ENCODE data around the gene DAPK1.

Gene DAPK1

DNA sequence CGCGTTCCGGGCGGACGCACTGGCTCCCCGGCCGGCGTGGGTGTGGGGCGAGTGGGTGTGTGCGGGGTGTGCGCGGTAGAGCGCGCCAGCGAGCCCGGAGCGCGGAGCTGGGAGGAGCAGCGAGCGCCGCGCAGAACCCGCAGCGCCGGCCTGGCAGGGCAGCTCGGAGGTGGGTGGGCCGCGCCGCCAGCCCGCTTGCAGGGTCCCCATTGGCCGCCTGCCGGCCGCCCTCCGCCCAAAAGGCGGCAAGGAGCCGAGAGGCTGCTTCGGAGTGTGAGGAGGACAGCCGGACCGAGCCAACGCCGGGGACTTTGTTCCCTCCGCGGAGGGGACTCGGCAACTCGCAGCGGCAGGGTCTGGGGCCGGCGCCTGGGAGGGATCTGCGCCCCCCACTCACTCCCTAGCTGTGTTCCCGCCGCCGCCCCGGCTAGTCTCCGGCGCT, at the start of gene DAPK1:
Gene DAPK1, plus strand, starts transcription at position 264 of the 442 bp plus-strand sequence. CDS start 1,211 bp downstream, outside the sequence.
- no peak within 1 kb of the TSS for H3K27ac ChIP-seq
- TF ChIP-seq ZFX (IDR thresholded peaks at IDR 0.05; ENCODE audit: borderline replicate concordance): no peak
- TF ChIP-seq, protein P1, sequence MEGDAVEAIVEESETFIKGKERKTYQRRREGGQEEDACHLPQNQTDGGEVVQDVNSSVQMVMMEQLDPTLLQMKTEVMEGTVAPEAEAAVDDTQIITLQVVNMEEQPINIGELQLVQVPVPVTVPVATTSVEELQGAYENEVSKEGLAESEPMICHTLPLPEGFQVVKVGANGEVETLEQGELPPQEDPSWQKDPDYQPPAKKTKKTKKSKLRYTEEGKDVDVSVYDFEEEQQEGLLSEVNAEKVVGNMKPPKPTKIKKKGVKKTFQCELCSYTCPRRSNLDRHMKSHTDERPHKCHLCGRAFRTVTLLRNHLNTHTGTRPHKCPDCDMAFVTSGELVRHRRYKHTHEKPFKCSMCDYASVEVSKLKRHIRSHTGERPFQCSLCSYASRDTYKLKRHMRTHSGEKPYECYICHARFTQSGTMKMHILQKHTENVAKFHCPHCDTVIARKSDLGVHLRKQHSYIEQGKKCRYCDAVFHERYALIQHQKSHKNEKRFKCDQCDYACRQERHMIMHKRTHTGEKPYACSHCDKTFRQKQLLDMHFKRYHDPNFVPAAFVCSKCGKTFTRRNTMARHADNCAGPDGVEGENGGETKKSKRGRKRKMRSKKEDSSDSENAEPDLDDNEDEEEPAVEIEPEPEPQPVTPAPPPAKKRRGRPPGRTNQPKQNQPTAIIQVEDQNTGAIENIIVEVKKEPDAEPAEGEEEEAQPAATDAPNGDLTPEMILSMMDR (IDR thresholded peaks at IDR 0.05): peak; percentile 28; the same call in 1 of the 2 replicates

DNA sequence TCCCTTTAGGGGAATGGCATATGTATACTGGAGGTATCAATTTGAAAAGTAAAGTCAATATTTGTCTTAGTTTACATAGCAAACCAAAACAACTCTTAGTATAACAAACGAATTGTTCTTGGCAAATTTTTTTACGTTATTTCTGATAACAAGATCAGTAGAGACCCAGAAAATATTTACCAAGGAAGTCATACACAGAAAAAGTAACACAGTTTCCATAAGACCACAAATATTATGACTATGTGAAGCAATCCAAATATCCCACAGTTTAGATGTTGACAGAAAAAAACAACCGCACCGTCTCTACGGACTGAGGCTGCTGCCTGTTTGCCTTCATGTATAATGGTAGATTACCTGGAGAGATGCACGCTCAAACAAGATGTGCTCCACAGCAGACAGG, 46.5 kb upstream of the DAPK1 start:
- H3K27ac ChIP-seq: peak overlapping the region; percentile 14; the same call in 1 of the 2 replicates
- TF ChIP-seq, protein P1 (IDR thresholded peaks at IDR 0.05): no peak
- no peak for TF ChIP-seq ZFX (IDR thresholded peaks at IDR 0.05; ENCODE audit: borderline replicate concordance)

DNA sequence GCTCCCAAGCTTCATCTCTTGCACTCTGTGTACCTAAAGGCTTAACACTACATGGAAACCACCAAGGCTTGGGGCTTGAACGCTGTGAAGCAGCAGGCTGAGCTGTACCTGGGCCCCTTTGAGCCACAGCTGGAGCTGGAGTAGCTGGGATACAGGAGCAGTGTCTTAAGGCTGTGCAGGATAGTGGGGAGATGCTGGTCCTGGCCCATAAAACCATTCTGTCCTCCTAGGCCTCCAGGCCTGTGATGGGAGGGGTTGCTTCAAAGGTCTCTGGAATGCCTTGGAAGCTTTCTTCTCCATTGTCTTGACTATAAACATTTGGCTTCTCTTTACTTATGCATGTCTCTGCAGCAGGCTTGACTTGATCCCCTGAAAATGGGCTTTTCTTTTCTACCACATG, 42.3 kb upstream of the DAPK1 start:
- TF ChIP-seq ZFX (IDR thresholded peaks at IDR 0.05; ENCODE audit: borderline replicate concordance): no peak
- TF ChIP-seq, protein P1 (IDR thresholded peaks at IDR 0.05): no peak
- no peak overlapping the region for H3K27ac ChIP-seq

DNA sequence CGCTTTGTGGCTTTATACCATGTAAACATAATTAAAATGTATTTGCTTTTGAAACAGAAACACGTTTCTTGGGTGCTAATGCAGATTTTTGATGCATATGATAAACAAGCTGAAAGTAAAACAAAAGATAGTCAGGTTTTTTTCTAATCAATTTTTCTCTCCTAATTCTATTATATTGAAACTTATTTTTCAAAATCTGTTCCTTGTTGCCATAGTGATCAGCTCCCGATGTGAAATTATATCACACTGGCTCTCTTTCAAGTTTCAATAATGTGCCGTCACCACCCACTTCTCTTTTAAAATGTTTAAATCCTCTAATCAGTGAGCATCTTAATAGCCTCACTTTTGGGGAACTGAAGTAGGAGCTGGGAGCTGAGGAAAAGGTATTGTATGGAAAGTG, 36.4 kb upstream of the DAPK1 start:
- H3K27ac ChIP-seq: no peak overlapping the region
- TF ChIP-seq, protein P1 (IDR thresholded peaks at IDR 0.05): no peak
- no peak for TF ChIP-seq ZFX (IDR thresholded peaks at IDR 0.05; ENCODE audit: borderline replicate concordance)

DNA sequence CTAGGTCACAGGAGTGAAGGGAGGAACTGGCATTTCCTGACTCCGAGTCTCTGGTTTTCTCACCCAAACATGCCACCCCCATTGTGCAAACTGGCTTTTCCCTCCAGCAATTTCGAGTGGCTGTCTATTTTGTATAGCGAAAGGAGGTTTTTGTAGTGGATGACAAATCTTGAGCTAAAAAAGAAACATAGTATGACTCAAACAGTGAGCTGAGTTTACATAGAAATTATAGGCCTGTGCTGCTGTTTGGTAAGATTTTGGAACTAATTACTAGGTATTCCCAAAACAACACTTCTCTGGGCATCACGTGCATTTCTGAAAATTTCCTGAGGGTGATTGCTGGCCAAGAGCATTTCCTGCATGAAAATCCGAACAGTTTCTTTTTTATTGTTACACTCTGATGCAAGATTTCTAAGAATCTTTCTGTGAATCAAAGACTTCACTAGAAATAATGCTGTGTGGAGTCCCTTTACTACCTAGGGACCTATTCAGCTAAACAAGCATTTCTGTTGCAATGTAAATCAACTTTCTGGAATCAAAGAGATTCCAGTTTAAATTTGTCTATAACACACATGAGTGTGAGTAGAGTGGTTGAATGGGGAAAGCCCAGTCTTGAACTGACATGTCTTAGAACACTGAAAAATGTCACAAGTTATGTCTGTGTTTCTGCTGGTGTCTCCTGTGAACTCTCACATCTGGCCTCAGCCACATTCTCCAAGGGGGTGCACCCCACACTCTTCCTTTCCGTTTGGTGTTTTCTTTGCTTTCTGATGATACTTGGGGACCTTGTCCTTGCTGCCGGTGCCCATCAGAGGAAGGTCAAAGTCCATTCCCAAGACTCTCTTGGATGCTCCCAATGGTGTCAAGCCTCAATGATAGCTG, 33.3 kb upstream of the DAPK1 start:
- TF ChIP-seq ZFX (IDR thresholded peaks at IDR 0.05; ENCODE audit: borderline replicate concordance): no peak
- TF ChIP-seq, protein P1 (IDR thresholded peaks at IDR 0.05): no peak
- no peak overlapping the region for H3K27ac ChIP-seq

DNA sequence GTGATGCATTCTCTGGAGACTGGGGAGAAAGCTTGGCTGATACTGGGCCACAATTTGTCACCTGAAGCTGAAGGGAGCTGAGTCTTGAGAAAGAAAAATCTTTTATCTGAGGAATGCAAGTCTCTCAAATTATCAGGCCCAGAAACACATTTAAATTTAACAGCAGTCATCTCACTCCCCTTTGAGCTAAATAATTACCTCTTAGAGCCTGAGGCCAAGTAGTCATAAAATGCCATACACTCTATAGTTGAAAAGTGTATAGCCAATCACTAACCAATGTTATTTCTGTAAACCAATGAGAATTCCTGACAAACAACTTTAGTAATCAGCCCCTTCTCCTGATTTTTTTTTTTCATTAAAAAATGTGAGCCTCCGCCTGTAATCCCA, 32.7 kb upstream of the DAPK1 start:
- no peak overlapping the region for H3K27ac ChIP-seq
- TF ChIP-seq, protein P1 (IDR thresholded peaks at IDR 0.05): no peak
- no peak for TF ChIP-seq ZFX (IDR thresholded peaks at IDR 0.05; ENCODE audit: borderline replicate concordance)

DNA sequence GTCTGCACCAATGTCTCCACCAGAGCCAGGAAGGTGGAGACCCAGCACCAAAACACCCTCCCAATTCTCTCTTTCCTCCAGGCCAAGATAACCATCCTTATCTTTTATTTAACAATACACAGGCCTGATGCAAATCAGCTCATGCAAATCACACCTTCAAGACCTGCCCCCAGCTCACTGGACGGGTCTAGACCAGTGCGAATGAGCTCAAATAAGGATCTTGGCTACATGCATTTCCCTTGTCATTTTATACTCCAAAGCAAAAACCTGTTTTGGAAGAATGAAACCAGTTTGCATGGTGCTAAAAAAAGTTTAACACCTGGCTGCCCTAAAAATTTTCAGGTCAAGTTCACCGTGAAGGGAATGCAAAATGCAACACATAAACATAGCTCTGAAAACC, 31.9 kb upstream of the DAPK1 start:
- TF ChIP-seq ZFX (IDR thresholded peaks at IDR 0.05; ENCODE audit: borderline replicate concordance): no peak
- TF ChIP-seq, protein P1 (IDR thresholded peaks at IDR 0.05): no peak

More for the DNA sequence above, 31.9 kb upstream of the DAPK1 start:
- H3K27ac ChIP-seq: no peak overlapping the region

Measured in 22Rv1 (cell line).